Activated CD8-positive, alpha-beta memory T cell treated with anti-CD3 and anti-CD28 coated beads for 36 hours (primary cell): ENCODE data around the gene SFTA2. TPM values are rescaled to one million over a fixed set of nuclear protein-coding genes. Genes with fewer than 3 reads are reported as not detected.
"Not testable (repeated sequence)": the region's sequence is repeated elsewhere in the genome, so short reads cannot be mapped to it uniquely, and the experiment has no call there.

Source experiments
- CTCF ChIA-PET: fragments of 350-600 bp; sonication (Branson Sonifier 250); formaldehyde crosslinking; loops from one replicate; lab custom pipeline; 2021; ENCODE audit warnings: antibody characterized with exemption; lab: Charles Lee
- POLR2A ChIA-PET: fragments of 350-600 bp; sonication (Branson Sonifier 250); formaldehyde crosslinking; loops from one replicate; lab custom pipeline; 2021; ENCODE audit warnings: antibody characterized with exemption; lab: Charles Lee
- total RNA-seq, 2 experiments: library from RNA; stranded (reverse); gene quantifications; one replicate each; pipeline ENCODE4 v1.2.3, GENCODE V29; 2021

The SFTA2 gene
- total RNA-seq, 2 experiments from 2014 or later: not detected

- ChIA-PET POLR2A (no interaction called here), CTCF (no interaction called here)
Observed at GRCh38 chr6:30947231-30947630, 15.3 kb upstream of the SFTA2 start.

GRCh38 chr6:30945281-30945680 lies 13.3 kb upstream of the SFTA2 start:
- ChIA-PET POLR2A (no interaction called here), CTCF (no interaction called here)

- ChIA-PET CTCF (no interaction called here), POLR2A (no interaction called here)
Observed at GRCh38 chr6:30944051-30944450, 12.1 kb upstream of the SFTA2 start.

DNA sequence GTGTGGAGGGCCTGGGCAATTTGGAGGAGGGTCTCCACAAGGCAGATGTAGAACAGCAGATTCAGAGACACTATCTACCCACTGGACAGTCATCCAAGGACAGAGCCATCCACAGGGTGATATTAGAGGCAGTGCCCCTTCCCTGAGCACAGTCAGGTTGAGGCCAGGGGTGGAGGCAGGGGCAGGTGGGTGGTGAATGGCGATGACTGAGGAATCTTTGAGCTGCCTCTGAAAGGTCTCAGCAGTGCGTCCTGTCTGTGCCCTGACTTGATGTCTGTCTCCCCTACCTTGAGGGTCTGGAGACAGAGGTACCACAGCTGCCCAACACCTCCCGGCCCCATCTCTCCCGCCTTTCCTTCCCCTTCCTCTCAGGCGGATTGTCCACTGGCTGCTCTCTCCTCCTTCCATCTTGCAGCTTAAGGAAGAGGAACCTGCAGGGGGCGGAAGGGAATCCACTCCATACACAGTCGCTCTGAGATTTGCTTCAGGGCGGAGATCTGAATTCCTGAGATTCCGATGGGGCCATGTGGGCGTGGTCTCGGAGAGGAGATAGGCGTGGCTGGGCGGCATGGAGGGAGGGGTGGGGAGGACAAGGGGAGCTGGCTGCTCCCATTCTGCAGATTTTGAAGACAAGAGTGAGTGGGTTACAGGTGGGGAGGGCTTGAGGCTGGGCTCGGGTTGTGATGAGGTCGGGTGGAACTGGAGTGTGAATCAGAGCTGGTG lies 10.5 kb upstream of the SFTA2 start:
- POLR2A ChIA-PET: no interaction called here

DNA sequence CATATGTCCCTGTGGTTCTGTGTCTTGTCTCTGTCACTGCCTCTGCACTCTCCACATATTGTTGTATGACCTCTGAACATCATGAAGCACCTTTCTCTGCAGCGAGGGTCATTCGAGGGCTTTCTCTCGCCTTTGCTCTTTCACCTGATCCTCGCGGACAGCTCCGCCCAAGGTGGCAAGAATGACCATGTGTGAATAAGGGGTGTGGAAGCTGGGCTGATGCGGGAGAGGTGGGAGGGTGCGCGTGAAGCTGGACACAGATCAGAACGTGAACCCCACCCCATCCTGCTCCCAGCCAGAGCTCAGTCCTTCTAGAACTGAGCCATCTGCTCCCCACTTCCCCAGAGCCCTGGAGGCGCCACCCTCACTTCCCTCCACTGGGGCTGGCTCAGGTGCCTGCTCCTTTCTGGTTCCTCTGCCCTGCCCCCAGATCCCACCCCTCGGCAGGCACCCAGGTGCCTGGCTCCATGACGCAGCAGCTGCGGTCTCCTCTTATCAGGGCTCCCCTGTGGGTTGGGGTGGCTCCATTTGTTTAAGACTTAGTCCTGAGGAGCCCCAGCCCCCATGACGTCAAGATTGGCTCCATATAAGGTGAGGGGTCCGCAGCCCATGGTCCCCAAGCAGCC lies 8.5 kb upstream of the SFTA2 start, which contains the start of gene MUCL3:
TSS of gene MUCL3 (plus strand) at position 613 of the 626 bp plus-strand sequence. CDS start 27 bp downstream, outside the sequence.
- ChIA-PET CTCF (interaction anchor here (0.6 kb wide), 1 partner anchor 96 kb away, joined by 3 read pairs; no protein-coding TSS in a partner anchor), POLR2A (interaction anchor here (0.6 kb wide), 1 partner anchor 42 kb away, joined by 3 read pairs; no protein-coding TSS in a partner anchor)

More for the DNA sequence above, 10.5 kb upstream of the SFTA2 start:
- CTCF ChIA-PET: interaction anchor here (0.7 kb wide), 2 partner anchors 45 to 818 kb away, joined by 3 to 5 read pairs; no protein-coding TSS in a partner anchor

- ChIA-PET CTCF (no interaction called here), POLR2A (no interaction called here)
Observed at GRCh38 chr6:30939473-30939872, 7.5 kb upstream of the SFTA2 start.

- ChIA-PET POLR2A (no interaction called here), CTCF (interaction anchor here (1.2 kb wide), 1 partner anchor 152 kb away, joined by 3 read pairs; no protein-coding TSS in a partner anchor)
Observed at GRCh38 chr6:30938730-30939129, 6.8 kb upstream of the SFTA2 start.

DNA sequence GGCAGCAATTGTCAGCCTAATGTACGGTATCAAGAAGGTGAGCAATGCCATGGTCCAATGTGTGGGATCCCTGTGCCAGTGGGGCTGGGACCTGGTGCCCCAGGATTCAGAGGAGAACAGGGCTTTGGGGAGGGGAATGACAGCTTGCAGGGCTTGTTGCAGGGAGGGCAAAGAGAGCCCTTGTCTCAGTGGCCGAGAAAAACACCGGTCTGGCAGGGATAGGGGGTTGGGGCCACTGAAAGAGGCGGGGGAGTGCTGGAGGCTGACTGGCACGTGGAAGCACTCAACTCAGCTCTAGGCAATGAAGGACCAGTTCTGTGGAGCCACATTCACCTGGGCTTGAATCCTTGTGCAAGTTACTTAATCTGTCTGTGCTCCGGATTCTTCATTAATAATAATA lies 5.3 kb upstream of the SFTA2 start:
- CTCF ChIA-PET: interaction anchor here (1.1 kb wide), 1 partner anchor 21 kb away, joined by 3 read pairs; no protein-coding TSS in a partner anchor
- POLR2A ChIA-PET: no interaction called here

- POLR2A ChIA-PET: no interaction called here
- CTCF ChIA-PET: interaction anchor here (0.7 kb wide), 1 partner anchor 157 kb away, joined by 3 read pairs; no protein-coding TSS in a partner anchor
Observed at GRCh38 chr6:30935018-30935417, 3.0 kb upstream of the SFTA2 start.

DNA sequence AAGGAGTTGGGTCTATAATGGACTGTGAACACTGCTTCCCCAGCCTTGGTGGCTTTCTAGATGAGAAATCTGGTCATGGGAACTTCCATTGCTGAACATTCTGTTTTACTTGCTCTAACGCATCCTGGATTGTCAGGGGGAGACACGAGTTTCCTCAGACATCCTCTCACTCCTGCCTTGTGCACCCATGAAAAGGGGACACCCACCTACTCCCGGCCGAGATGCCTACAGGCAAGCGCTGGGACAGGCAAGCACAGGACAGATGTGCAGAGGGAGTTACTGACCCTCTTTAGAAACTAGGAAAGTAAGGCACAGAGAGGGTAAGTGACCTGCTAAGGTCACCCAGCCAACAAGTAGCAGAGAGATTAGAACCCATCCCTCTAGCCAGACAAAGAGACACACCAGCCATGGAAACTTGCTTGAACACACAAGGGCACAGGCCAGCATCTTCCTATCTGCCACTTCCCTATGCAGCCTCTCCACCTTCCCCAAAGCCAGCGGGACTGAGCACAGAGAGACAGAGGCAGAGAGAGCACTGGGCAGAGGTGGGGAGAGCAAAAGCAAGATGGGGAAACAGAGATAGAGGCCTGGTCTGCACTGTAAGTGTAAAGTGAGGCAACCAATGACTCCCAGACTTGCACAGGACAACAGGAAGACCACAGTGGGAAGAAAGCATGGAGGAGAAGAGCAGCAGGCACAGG lies 845 bp upstream of the SFTA2 start:
- CTCF ChIA-PET: no interaction called here
- POLR2A ChIA-PET: no interaction called here

- ChIA-PET CTCF (no interaction called here), POLR2A (no interaction called here)
Observed at GRCh38 chr6:30931272-30931671, 698 bp downstream of the SFTA2 start.

DNA sequence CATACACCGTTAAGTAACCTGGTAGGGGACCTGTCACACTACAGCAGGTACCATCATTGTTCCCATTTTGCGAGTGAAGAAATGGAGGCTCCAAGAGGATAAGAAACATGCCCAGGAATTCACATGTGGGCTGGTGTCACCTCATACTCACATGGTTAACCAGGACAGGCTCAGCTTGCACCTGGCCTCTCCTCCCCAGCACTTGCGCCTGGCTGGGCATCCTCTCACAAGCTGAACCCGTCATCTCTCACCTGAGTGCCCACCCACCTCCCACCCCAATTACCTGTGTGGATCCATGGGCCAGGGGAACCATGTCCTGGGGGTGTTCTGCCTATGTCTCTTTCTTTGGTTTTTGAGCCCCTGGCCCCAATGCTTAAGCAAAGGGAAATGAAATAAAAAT lies 1.5 kb downstream of the SFTA2 start:
- CTCF ChIA-PET: no interaction called here
- POLR2A ChIA-PET: no interaction called here

GRCh38 chr6:30928677-30929076 lies 3.3 kb downstream of the SFTA2 start:
- CTCF ChIA-PET: no interaction called here
- POLR2A ChIA-PET: interaction anchor here (0.9 kb wide), 1 partner anchor 15 kb away, joined by 3 read pairs; the partner anchor contains the start of gene VARS2

DNA sequence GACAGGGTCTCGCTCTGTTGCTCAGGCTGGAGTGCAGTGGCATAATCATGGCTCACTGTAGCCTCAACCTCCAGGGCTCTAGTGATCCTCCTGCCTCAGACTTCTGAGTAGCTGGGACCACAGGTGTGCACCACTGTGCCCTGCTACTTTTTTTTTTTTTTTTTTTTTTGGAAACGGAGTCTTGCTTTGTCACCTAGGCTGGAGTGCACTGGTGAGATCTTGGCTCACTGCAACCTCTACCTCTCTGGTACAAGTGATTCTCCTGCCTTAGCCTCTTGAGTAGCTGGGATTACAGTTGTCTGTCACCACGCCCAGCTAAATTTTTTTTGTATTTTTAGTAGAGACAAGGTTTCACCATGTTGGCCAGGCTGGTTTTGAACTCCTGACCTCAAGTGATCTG lies 4.9 kb downstream of the SFTA2 start:
- ChIA-PET CTCF (interaction anchor here (0.7 to 1.0 kb wide), 3 partner anchors 97 to 160 kb away, joined by 3 read pairs; no protein-coding TSS in a partner anchor), POLR2A (interaction anchor here (0.7 kb wide), 1 partner anchor 268 kb away, joined by 6 read pairs; no protein-coding TSS in a partner anchor)

DNA sequence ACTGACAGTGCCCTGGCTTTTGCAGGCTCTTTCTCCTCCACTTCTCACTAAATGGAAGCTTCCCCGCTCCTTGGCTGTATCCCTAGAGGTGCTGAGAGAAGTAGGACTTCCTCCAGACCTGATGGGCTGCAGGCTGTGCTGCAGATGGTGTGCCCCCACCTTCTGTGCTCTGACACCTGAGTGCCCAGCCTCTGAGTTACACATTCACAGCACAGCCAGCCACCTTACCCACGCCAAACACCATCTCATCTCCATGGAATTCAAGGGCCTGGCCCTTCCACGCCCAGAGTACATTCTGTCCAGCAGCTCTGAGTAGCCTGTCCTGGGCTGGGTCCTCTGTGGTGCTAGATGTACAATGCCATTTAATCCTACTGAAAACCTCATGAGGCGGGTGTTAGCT lies 5.3 kb downstream of the SFTA2 start:
- CTCF ChIA-PET: interaction anchor here (0.7 to 1.0 kb wide), 2 partner anchors 99 to 161 kb away, joined by 3 read pairs; no protein-coding TSS in a partner anchor
- POLR2A ChIA-PET: no interaction called here

GRCh38 chr6:30924040-30924627 lies 7.8 kb downstream of the SFTA2 start:
- POLR2A ChIA-PET: interaction anchor here (0.5 to 0.7 kb wide), 2 partner anchors 58 to 125 kb away, joined by 3 to 5 read pairs; no protein-coding TSS in a partner anchor
- CTCF ChIA-PET: not testable (repeated sequence)

- ChIA-PET CTCF (no interaction called here), POLR2A (no interaction called here)
Observed at GRCh38 chr6:30922447-30922852, 9.5 kb downstream of the SFTA2 start.

- ChIA-PET POLR2A (interaction anchor here (0.8 kb wide), 1 partner anchor 11 kb away, joined by 3 read pairs; no protein-coding TSS in a partner anchor), CTCF (interaction anchor here (1.2 to 1.6 kb wide), 2 partner anchors 18 to 161 kb away, joined by 3 to 8 read pairs; no protein-coding TSS in a partner anchor)
Observed at GRCh38 chr6:30918670-30919069, 13.3 kb downstream of the SFTA2 start.

DNA sequence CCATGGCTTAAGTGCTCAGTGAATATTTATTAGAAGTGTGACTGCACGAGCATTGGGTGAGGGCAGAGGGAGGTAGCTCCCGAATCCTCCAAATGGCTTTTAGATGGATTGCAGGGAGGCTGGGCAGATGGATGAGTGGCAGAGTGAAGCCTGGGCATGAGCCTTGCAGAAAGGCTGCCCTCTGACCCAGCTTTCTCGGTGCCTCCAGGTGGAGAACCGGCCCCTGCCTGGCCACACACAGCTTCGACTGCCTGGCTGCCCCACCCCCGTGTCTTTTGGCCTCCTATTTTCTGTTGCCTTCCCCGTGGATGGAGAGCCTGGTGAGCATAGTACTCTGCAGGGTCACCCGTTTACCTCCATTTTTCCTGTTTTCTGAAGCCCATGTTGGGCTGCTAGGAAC lies 14.5 kb downstream of the SFTA2 start:
- ChIA-PET CTCF (interaction anchor here (0.6 to 5.4 kb wide), 3 partner anchors 40 to 829 kb away, joined by 3 to 38 read pairs (median 3); no protein-coding TSS in a partner anchor), POLR2A (no interaction called here)
